Activated CD8-positive, alpha-beta T cell treated with anti-CD3 and anti-CD28 coated beads, Interleukin-2, amount 10 ng/mL, durations not matched to agents 7 days and 5 days (primary cell): Measurements from ENCODE around the gene PRC1. TPM values are rescaled to one million over a fixed set of nuclear protein-coding genes. Genes with fewer than 3 reads are reported as not detected.
"Not testable (repeated sequence)": the region's sequence is repeated elsewhere in the genome, so short reads cannot be mapped to it uniquely, and the experiment has no call there.

Experiments
- ATAC-seq: fragments of 150-1000 bp; cut with Tn5 transposase; one replicate; pipeline ENCODE4 v1.10.0; 2021; ENCODE audit warnings: moderate library complexity
- CTCF ChIA-PET: fragments of 350-600 bp; sonication (Branson Sonifier 250); formaldehyde crosslinking; loops from one replicate; lab custom pipeline; 2021; ENCODE audit warnings: antibody characterized with exemption; lab: Charles Lee
- POLR2A ChIA-PET: fragments of 350-600 bp; sonication (Branson Sonifier 250); formaldehyde crosslinking; loops from one replicate; lab custom pipeline; 2021; ENCODE audit warnings: antibody characterized with exemption; lab: Charles Lee
- DNase-seq: peaks from one replicate; pipeline ENCODE4 v3.0.0-alpha.2; 2020
- H3K27ac Mint-ChIP-seq: one replicate; pipeline ENCODE4 v1.8.0; 2021; ENCODE audit warnings: mild to moderate bottlenecking, mixed read lengths
- H3K27me3 Mint-ChIP-seq: one replicate; pipeline ENCODE4 v1.8.0; 2021; ENCODE audit warnings: low read depth, mixed read lengths
- H3K36me3 Mint-ChIP-seq: one replicate; pipeline ENCODE4 v1.8.0; 2021; ENCODE audit warnings: low read depth, mixed read lengths
- H3K4me1 Mint-ChIP-seq: one replicate; pipeline ENCODE4 v1.8.0; 2021; ENCODE audit warnings: low read depth, mixed read lengths
- H3K4me3 Mint-ChIP-seq: one replicate; pipeline ENCODE4 v1.8.0; 2021; ENCODE audit warnings: mild to moderate bottlenecking, mixed read lengths
- H3K9me3 Mint-ChIP-seq: one replicate; pipeline ENCODE4 v1.8.0; 2022; ENCODE audit warnings: mixed read lengths; ENCODE audit not compliant: insufficient read depth
- total RNA-seq, 2 experiments: library from RNA; stranded (reverse); gene quantifications; one replicate each; pipeline ENCODE4 v1.2.3, GENCODE V29; 2021

Gene PRC1
- total RNA-seq, 2 experiments from 2014 or later = 180 to 189 TPM

GRCh38 chr15:90931828-90932659 lies 62.3 kb downstream of the PRC1 start, which contains the start of gene HDDC3:
Gene HDDC3 (minus strand): TSS chr15:90932549. CDS start chr15:90932540, 9 bp downstream.
- Mint-ChIP-seq H3K27me3 (no peaks in the 10 kb centered on the region), H3K4me3 (peak within 1 kb of the TSS; percentile 97), H3K36me3 (peaks cover 30% of the 10 kb centered on the region), H3K9me3 (no peaks in the 10 kb centered on the region), H3K27ac (peak within 1 kb of the TSS; percentile 99), H3K4me1 (peaks cover 64% of the 10 kb centered on the region)
- ChIA-PET POLR2A (interaction anchor here (0.5 to 9.9 kb wide), 20 partner anchors 12 to 698 kb away, joined by 3 to 110 read pairs (median 3); partner anchors contain the start of genes BLM, CIB1, FURIN and GDPGP1), CTCF (interaction anchor here (0.7 to 11.4 kb wide), 65 partner anchors 7 to 833 kb away, joined by 3 to 328 read pairs (median 5); partner anchors contain the start of genes BLM, FES, MAN2A2 and PRC1)
- ATAC-seq (peak; percentile 59), DNase-seq (peak; percentile 94)

- no peaks in the 10 kb centered on the region for H3K9me3 Mint-ChIP-seq
- H3K4me3 Mint-ChIP-seq = peak overlapping the region; percentile 97
- H3K27me3 Mint-ChIP-seq = no peaks in the 10 kb centered on the region
- H3K36me3 Mint-ChIP-seq = peaks cover 27% of the 10 kb centered on the region
- ATAC-seq (no peak), DNase-seq (no peak)
- CTCF ChIA-PET = interaction anchor here (0.7 to 11.4 kb wide), 50 partner anchors 8 to 832 kb away, joined by 3 to 328 read pairs (median 5); partner anchors contain the start of genes BLM, FES, MAN2A2 and PRC1
- peak overlapping the region; percentile 99 for H3K27ac Mint-ChIP-seq
- H3K4me1 Mint-ChIP-seq = peaks cover 58% of the 10 kb centered on the region
- POLR2A ChIA-PET = interaction anchor here (0.5 to 9.9 kb wide), 16 partner anchors 12 to 696 kb away, joined by 3 to 110 read pairs (median 3); partner anchors contain the start of genes BLM, FURIN, IQGAP1 and MAN2A2
Measured at GRCh38 chr15:90931575-90931827, 62.8 kb downstream of the PRC1 start.

GRCh38 chr15:90930861-90931574 lies 63.3 kb downstream of the PRC1 start:
- H3K4me1 Mint-ChIP-seq = peaks cover 54% of the 10 kb centered on the region

GRCh38 chr15:90929246-90930019 lies 64.9 kb downstream of the PRC1 start:
- Mint-ChIP-seq H3K27me3 (no peaks in the 10 kb centered on the region), H3K36me3 (peaks cover 23% of the 10 kb centered on the region), H3K4me3 (peak overlapping the region; percentile 97), H3K4me1 (peaks cover 50% of the 10 kb centered on the region), H3K27ac (peak overlapping the region; percentile 99), H3K9me3 (no peaks in the 10 kb centered on the region)
- ATAC-seq (no peak), DNase-seq (no peak)
- POLR2A ChIA-PET = interaction anchor here (0.6 to 9.9 kb wide), 9 partner anchors 25 to 928 kb away, joined by 3 to 110 read pairs (median 4); partner anchors contain the start of genes MAN2A2, RCCD1 and ZNF710
- CTCF ChIA-PET = interaction anchor here (0.7 to 11.4 kb wide), 10 partner anchors 28 to 636 kb away, joined by 3 to 328 read pairs (median 4); partner anchors contain the start of genes FES and MAN2A2

More at GRCh38 chr15:90930861-90931574, 63.3 kb downstream of the PRC1 start:
- peak overlapping the region; percentile 97 for H3K4me3 Mint-ChIP-seq
- peaks cover 22% of the 10 kb centered on the region for H3K36me3 Mint-ChIP-seq
- ATAC-seq (no peak), DNase-seq (peak; percentile 32)
- H3K27me3 Mint-ChIP-seq = no peaks in the 10 kb centered on the region
- CTCF ChIA-PET = interaction anchor here (0.7 to 11.4 kb wide), 42 partner anchors 8 to 832 kb away, joined by 3 to 328 read pairs (median 6); partner anchors contain the start of genes BLM, FES, MAN2A2 and PRC1
- H3K9me3 Mint-ChIP-seq = no peaks in the 10 kb centered on the region
- POLR2A ChIA-PET = interaction anchor here (0.5 to 9.9 kb wide), 16 partner anchors 8 to 695 kb away, joined by 3 to 110 read pairs (median 3); partner anchors contain the start of genes BLM, FURIN, IQGAP1 and MAN2A2
- H3K27ac Mint-ChIP-seq = peak overlapping the region; percentile 99

GRCh38 chr15:90928106-90928505 lies 66.2 kb downstream of the PRC1 start:
- not testable (repeated sequence) for ATAC-seq, DNase-seq, H3K9me3 Mint-ChIP-seq, H3K27me3 Mint-ChIP-seq
- H3K27ac Mint-ChIP-seq = peak overlapping the region; percentile 64
- ChIA-PET POLR2A (interaction anchor here (1.6 kb wide), 1 partner anchor 210 kb away, joined by 5 read pairs; no protein-coding TSS in a partner anchor), CTCF (interaction anchor here (11.4 kb wide), 1 partner anchor 27 kb away, joined by 328 read pairs; the partner anchor contains the start of gene MAN2A2)
- peaks cover 29% of the 10 kb centered on the region for H3K36me3 Mint-ChIP-seq
- peak overlapping the region; percentile 52 for H3K4me3 Mint-ChIP-seq
- peaks cover 43% of the 10 kb centered on the region for H3K4me1 Mint-ChIP-seq

- H3K36me3 Mint-ChIP-seq = peaks cover 35% of the 10 kb centered on the region
- POLR2A ChIA-PET, H3K27ac Mint-ChIP-seq, ATAC-seq, DNase-seq, H3K27me3 Mint-ChIP-seq, H3K4me3 Mint-ChIP-seq, H3K9me3 Mint-ChIP-seq: not testable (repeated sequence)
- peaks cover 38% of the 10 kb centered on the region for H3K4me1 Mint-ChIP-seq
- CTCF ChIA-PET = interaction anchor here (11.4 kb wide), 1 partner anchor 26 kb away, joined by 328 read pairs; the partner anchor contains the start of gene MAN2A2
Measured at GRCh38 chr15:90926766-90927165, 67.6 kb downstream of the PRC1 start.

- H3K27ac Mint-ChIP-seq = peak overlapping the region; percentile 46
- no peaks in the 10 kb centered on the region for H3K9me3 Mint-ChIP-seq
- H3K4me3 Mint-ChIP-seq = no peak overlapping the region
- no peaks in the 10 kb centered on the region for H3K27me3 Mint-ChIP-seq
- DNase-seq (no peak), ATAC-seq (no peak)
- ChIA-PET CTCF (interaction anchor here (2.4 kb wide), 1 partner anchor 11 kb away, joined by 8 read pairs; the partner anchor contains the start of gene UNC45A), POLR2A (no interaction called here)
- H3K36me3 Mint-ChIP-seq = peaks cover 43% of the 10 kb centered on the region
- peaks cover 20% of the 10 kb centered on the region for H3K4me1 Mint-ChIP-seq
Measured at GRCh38 chr15:90924375-90924774, 70.0 kb downstream of the PRC1 start.

GRCh38 chr15:90922712-90923322 lies 71.5 kb downstream of the PRC1 start:
- H3K36me3 Mint-ChIP-seq = peaks cover 50% of the 10 kb centered on the region
- DNase-seq, H3K27me3 Mint-ChIP-seq, POLR2A ChIA-PET, H3K4me3 Mint-ChIP-seq, H3K9me3 Mint-ChIP-seq: not testable (repeated sequence)
- H3K27ac Mint-ChIP-seq = peak overlapping the region; percentile 34
- peak; percentile 33 for ATAC-seq
- H3K4me1 Mint-ChIP-seq = peaks cover 13% of the 10 kb centered on the region
- CTCF ChIA-PET = interaction anchor here (0.6 to 3.9 kb wide), 5 partner anchors 10 to 32 kb away, joined by 4 to 34 read pairs (median 4); partner anchors contain the start of genes HDDC3, MAN2A2, RCCD1 and UNC45A

- ChIA-PET CTCF (interaction anchor here (1.0 to 3.9 kb wide), 3 partner anchors 11 to 33 kb away, joined by 4 to 34 read pairs (median 4); partner anchors contain the start of genes HDDC3, MAN2A2 and RCCD1), POLR2A (no interaction called here)
- Mint-ChIP-seq H3K27ac (no peak overlapping the region), H3K36me3 (peaks cover 56% of the 10 kb centered on the region), H3K4me1 (peaks cover 13% of the 10 kb centered on the region), H3K9me3 (no peaks in the 10 kb centered on the region), H3K27me3 (no peaks in the 10 kb centered on the region), H3K4me3 (no peak overlapping the region)
- DNase-seq (no peak), ATAC-seq (no peak)
Measured at GRCh38 chr15:90921887-90922286, 72.4 kb downstream of the PRC1 start.

GRCh38 chr15:90918835-90919234 lies 75.5 kb downstream of the PRC1 start:
- Mint-ChIP-seq H3K4me3 (no peak overlapping the region), H3K27ac (no peak overlapping the region), H3K36me3 (peaks cover 74% of the 10 kb centered on the region), H3K4me1 (peaks cover 5% of the 10 kb centered on the region), H3K27me3 (no peaks in the 10 kb centered on the region), H3K9me3 (no peaks in the 10 kb centered on the region)
- ChIA-PET CTCF (interaction anchor here (1.1 to 2.0 kb wide), 2 partner anchors 13 to 14 kb away, joined by 5 to 9 read pairs; partner anchors contain the start of gene HDDC3), POLR2A (interaction anchor here (0.6 kb wide), 2 partner anchors 13 to 17 kb away, joined by 3 read pairs; no protein-coding TSS in a partner anchor)
- DNase-seq (no peak), ATAC-seq (no peak)
